GM06990 (cell line): ENCODE data around the gene KLF2.
"Not testable (repeated sequence)": the region's sequence is repeated elsewhere in the genome, so short reads cannot be mapped to it uniquely, and the experiment has no call there.

ENCODE experiments used
- DNase-seq: peaks from one replicate; pipeline ENCODE4 v3.0.0-alpha.2; 2011; ENCODE audit not compliant: insufficient read length; ENCODE audit errors: extremely low read depth
- H3K27me3 ChIP-seq: replicated peaks from 2 replicates; pipeline ENCODE4 v1.6.0; 2011; ENCODE audit warnings: low read length; ENCODE audit not compliant: control insufficient read depth, insufficient read depth
- H3K36me3 ChIP-seq: 2 replicates; pipeline ENCODE4 v1.5.1; 2011; ENCODE audit warnings: low read length; ENCODE audit not compliant: control insufficient read depth, insufficient read depth
- H3K4me3 ChIP-seq: replicated peaks from 2 replicates; pipeline ENCODE4 v1.5.1; 2011; ENCODE audit warnings: low read depth, mild to moderate bottlenecking, control low read depth, low read length
- CTCF ChIP-seq: IDR thresholded peaks from 2 replicates; pipeline ENCODE4 v1.5.1; 2011; ENCODE audit warnings: low read length, control low read depth, mild to moderate bottlenecking, inconsistent platforms; ENCODE audit not compliant: insufficient read depth, poor library complexity, severe bottlenecking

Gene KLF2

GRCh38 chr19:16324384-16325160 lies at the start of gene KLF2:
Gene KLF2 (plus strand): TSS chr19:16324826. CDS start chr19:16324924, 98 bp downstream.
- Histone ChIP-seq H3K27me3 (no peaks in the 10 kb centered on the region; the same call in 1 of the 2 replicates), H3K36me3 (no peaks in the 10 kb centered on the region; the same call in 1 of the 2 replicates), H3K4me3 (peak within 1 kb of the TSS; percentile 70)
- DNase-seq, result peak; percentile 93
- no peak for TF ChIP-seq CTCF

DNA sequence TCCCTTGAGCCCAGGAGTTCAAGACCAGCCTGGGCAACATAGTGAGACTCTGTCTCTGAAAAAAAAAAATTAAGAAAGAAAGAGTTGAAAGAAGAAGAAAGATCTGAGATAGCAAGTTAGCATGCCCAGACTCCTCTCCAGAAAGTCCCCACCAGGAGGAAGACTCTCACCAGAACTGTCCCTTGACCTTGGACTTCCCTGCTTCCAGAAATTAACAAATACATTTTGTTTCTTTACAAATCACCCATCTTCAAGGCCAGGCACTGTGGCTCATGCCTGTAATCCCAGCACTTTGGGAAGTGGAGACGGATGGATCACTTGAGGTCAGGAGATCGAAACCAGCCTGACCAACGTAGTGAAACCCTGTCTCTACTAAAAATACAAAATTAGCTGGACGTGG lies 44.3 kb upstream of the KLF2 start:
- Histone ChIP-seq H3K27me3 (no peaks in the 10 kb centered on the region; the same call in none of the 2 replicates), H3K36me3 (no peaks in the 10 kb centered on the region), H3K4me3 (no peak overlapping the region)
- TF ChIP-seq CTCF, result no peak
- DNase-seq, result no peak

GRCh38 chr19:16281743-16282142 lies 42.9 kb upstream of the KLF2 start:
- no peak for TF ChIP-seq CTCF
- DNase-seq, result no peak
- H3K36me3 ChIP-seq, result no peaks in the 10 kb centered on the region
- H3K27me3 ChIP-seq, result no peaks in the 10 kb centered on the region; the same call in none of the 2 replicates
- no peak overlapping the region for H3K4me3 ChIP-seq

DNA sequence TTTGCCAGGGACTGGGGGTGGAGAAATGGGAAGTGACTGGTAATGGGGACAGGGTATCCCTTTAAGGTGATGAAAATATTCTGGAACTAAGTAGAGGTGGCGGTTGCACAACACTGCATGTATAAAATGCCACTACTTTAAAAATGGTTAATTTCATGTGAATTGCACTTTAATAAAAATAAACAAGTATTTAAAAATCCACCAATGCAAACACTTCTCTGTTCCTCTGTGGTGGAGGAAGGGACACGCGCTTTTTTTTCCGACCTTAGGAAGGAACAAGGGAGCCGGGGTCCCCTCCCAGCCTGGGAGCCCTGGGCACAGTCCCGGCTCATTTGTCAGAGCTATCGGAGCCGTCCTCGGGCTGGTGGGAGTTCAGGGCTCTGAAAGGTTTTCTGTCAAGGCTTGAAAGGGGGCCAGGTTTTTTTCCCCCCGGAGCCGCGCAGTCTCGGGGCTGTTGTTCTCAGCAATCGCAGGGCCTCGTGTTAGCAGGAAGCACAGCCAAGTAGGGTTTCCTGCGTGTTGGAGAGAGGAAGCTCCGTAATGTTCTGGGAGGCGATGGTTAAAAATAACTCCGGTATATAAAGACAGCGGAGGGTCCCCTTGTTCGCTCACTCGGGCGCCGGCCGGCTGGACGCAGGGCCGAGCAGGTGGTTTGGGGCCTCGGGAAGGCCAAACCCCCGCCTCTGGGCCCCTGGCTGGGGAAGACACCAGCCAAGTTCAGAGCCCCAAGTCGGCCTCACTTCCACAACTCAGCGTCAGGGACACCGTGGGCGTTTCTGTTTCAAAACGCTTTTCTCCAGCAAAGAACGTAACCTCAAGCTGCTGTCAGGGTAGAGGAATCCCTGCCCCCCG lies 41.2 kb upstream of the KLF2 start:
- Histone ChIP-seq H3K27me3 (no peaks in the 10 kb centered on the region; the same call in none of the 2 replicates), H3K4me3 (no peak overlapping the region), H3K36me3 (no peaks in the 10 kb centered on the region)
- peak; percentile 69 for DNase-seq
- no peak for TF ChIP-seq CTCF

GRCh38 chr19:16284505-16284904 lies 40.1 kb upstream of the KLF2 start:
- Histone ChIP-seq H3K27me3 (no peaks in the 10 kb centered on the region; the same call in none of the 2 replicates), H3K36me3 (no peaks in the 10 kb centered on the region), H3K4me3 (no peak overlapping the region)
- no peak for TF ChIP-seq CTCF
- no peak for DNase-seq

- not testable (repeated sequence) for H3K36me3 ChIP-seq, H3K4me3 ChIP-seq, DNase-seq, H3K27me3 ChIP-seq
Measured at GRCh38 chr19:16285079-16285478, 39.5 kb upstream of the KLF2 start.
